Esophagus muscularis mucosa (tissue), 3 donors: ENCODE data around the gene LMNTD2.

Source experiments
- POLR2A ChIP-seq: fragments of 450-650 bp; IDR thresholded peaks from one replicate; pipeline ENCODE4 v1.6.1; 2017; ENCODE audit warnings: antibody characterized with exemption, moderate library complexity, mild to moderate bottlenecking, low read depth
- TF ChIP-seq, protein P1 (sequence below), 3 experiments: fragments of 200-600 bp in 2 of 3; fragments of 450-650 bp in 1 of 3; sonication (generic) in 2 of 3; IDR thresholded peaks; one replicate each; pipeline ENCODE4 v1.5.1; 2017 to 2019; ENCODE audit warnings: antibody characterized with exemption in 3 of 3, mild to moderate bottlenecking in 2 of 3, moderate library complexity in 1 of 3

DNA sequence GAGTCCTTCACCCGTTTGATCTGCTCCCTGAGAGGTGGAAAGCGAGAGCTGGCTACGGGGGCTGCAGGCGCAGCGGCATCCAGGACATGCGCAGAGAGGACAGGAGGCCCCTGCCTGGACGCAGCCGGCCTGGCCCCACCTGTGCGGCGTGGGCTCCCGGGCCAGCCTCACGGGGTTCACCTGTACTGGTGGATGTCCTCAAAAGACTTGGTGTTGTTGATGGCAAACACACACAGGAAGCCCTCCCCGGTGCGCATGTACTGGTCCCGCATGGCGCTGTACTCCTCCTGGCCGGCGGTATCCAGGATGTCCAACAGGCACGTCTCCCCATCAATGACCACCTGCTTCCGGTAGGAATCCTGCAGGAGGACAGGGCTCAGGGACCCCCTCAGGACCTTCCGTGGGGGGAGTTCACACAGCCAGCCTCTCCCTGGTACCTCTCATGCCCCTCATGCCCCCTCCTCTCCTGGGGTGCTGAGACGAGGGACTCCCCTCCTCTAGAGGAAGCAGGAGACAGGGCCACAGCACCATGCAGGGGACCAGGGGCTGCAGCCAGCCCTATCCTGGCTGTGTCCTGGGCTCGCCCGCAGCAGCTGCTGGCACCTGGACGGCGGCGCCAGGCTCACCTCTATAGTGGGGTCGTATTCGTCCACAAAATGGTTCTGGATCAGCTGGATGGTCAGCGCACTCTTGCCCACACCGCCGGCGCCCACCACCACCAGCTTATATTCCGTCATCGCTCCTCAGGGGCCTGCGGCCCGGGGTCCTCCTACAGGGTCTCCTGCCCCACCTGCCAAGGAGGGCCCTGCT is 26.7 kb downstream of the LMNTD2 start:
- TF ChIP-seq, protein P1, sequence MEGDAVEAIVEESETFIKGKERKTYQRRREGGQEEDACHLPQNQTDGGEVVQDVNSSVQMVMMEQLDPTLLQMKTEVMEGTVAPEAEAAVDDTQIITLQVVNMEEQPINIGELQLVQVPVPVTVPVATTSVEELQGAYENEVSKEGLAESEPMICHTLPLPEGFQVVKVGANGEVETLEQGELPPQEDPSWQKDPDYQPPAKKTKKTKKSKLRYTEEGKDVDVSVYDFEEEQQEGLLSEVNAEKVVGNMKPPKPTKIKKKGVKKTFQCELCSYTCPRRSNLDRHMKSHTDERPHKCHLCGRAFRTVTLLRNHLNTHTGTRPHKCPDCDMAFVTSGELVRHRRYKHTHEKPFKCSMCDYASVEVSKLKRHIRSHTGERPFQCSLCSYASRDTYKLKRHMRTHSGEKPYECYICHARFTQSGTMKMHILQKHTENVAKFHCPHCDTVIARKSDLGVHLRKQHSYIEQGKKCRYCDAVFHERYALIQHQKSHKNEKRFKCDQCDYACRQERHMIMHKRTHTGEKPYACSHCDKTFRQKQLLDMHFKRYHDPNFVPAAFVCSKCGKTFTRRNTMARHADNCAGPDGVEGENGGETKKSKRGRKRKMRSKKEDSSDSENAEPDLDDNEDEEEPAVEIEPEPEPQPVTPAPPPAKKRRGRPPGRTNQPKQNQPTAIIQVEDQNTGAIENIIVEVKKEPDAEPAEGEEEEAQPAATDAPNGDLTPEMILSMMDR (IDR thresholded peaks at IDR 0.05) = no peak
- TF ChIP-seq POLR2A = no peak
